GM12892 (cell line): ENCODE data around the gene MXD4.

Experiments used
- POLR2A ChIP-seq: IDR thresholded peaks from 2 replicates; pipeline ENCODE4 v1.6.1; 2011; ENCODE audit warnings: low read depth, low read length, control low read depth
- POLR2AphosphoS5 ChIP-seq: IDR thresholded peaks from 2 replicates; pipeline ENCODE4 v1.6.1; 2011; ENCODE audit warnings: low read depth, low read length, control low read depth
- TAF1 ChIP-seq: IDR thresholded peaks from 2 replicates; pipeline ENCODE4 v1.6.1; 2011; ENCODE audit warnings: low read depth, mild to moderate bottlenecking, control low read depth, low read length, borderline replicate concordance

DNA sequence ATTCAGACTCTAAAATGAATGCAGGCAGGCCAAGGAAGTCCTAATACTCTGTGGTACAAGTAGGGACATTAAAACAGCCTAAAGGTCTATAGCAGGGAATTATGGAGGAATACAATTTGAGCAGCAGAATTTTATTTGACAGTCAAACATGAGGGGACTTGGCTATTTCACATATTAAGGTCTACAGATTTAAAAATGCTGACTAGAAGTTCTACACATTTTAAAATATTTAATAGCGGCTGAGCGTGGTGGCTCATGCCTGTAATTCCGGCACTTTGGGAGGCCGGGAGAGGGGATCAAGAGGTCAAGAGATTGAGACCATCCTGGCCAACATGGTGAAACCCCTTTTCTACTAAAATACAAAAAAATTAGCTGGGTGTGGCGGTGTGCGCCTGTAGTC lies 30.8 kb downstream of the MXD4 start:
- TF ChIP-seq POLR2A, result no peak
- TF ChIP-seq POLR2AphosphoS5, result no peak
- no peak for TF ChIP-seq TAF1
